ENCODE measurements around the gene CAPN9.

DNA sequence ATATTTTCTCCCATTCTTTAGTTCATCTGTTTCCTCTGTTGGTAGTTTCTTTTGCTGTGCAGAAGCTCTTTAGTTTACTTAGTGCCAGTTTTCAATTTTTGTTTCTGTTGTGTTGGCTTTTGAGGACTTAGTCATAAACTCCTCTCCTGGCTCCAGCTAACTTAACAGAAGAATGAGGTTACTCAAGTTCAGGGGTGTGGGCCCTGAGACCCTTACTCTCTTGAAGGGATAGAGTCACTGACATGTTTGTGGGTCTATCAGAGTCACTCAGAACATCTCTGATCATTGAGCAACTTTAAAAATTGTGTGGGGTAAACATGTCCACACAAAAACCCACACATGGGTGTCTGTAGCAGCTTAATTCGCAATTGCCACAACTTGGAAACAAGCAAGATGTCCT, 47.5 kb upstream of the CAPN9 start:
- no peak for TF ChIP-seq POLR2A (IDR thresholded peaks at IDR 0.05)
- TF ChIP-seq, protein P1, sequence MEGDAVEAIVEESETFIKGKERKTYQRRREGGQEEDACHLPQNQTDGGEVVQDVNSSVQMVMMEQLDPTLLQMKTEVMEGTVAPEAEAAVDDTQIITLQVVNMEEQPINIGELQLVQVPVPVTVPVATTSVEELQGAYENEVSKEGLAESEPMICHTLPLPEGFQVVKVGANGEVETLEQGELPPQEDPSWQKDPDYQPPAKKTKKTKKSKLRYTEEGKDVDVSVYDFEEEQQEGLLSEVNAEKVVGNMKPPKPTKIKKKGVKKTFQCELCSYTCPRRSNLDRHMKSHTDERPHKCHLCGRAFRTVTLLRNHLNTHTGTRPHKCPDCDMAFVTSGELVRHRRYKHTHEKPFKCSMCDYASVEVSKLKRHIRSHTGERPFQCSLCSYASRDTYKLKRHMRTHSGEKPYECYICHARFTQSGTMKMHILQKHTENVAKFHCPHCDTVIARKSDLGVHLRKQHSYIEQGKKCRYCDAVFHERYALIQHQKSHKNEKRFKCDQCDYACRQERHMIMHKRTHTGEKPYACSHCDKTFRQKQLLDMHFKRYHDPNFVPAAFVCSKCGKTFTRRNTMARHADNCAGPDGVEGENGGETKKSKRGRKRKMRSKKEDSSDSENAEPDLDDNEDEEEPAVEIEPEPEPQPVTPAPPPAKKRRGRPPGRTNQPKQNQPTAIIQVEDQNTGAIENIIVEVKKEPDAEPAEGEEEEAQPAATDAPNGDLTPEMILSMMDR (IDR thresholded peaks at IDR 0.05): no peak
